Measurements from ENCODE around the gene RPS15A.
A peak's percentile ranks its signal among the peaks of the same experiment; 100 is the strongest.

Gene RPS15A

GRCh38 chr16:18792836-18793433 lies 2.8 kb upstream of the RPS15A start:
- no peak overlapping the region for H3K9ac ChIP-seq (ENCODE audit: low read length)
- peaks cover 60% of the 10 kb centered on the region for H3K36me3 ChIP-seq (ENCODE audit: low read length)
- no peaks in the 10 kb centered on the region for H3K9me3 ChIP-seq (ENCODE audit: insufficient read depth, low read length)
- H3K27me3 ChIP-seq (ENCODE audit: low read length): no peaks in the 10 kb centered on the region
- peaks cover 15% of the 10 kb centered on the region for H4K20me1 ChIP-seq (ENCODE audit: low read depth, low read length)
- H3K4me3 ChIP-seq (ENCODE audit: insufficient read depth, low read length, poor library complexity, severe bottlenecking): no peak overlapping the region
- TF ChIP-seq, protein P1, sequence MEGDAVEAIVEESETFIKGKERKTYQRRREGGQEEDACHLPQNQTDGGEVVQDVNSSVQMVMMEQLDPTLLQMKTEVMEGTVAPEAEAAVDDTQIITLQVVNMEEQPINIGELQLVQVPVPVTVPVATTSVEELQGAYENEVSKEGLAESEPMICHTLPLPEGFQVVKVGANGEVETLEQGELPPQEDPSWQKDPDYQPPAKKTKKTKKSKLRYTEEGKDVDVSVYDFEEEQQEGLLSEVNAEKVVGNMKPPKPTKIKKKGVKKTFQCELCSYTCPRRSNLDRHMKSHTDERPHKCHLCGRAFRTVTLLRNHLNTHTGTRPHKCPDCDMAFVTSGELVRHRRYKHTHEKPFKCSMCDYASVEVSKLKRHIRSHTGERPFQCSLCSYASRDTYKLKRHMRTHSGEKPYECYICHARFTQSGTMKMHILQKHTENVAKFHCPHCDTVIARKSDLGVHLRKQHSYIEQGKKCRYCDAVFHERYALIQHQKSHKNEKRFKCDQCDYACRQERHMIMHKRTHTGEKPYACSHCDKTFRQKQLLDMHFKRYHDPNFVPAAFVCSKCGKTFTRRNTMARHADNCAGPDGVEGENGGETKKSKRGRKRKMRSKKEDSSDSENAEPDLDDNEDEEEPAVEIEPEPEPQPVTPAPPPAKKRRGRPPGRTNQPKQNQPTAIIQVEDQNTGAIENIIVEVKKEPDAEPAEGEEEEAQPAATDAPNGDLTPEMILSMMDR (IDR thresholded peaks at IDR 0.05; ENCODE audit: insufficient read depth, low read length, poor library complexity, severe bottlenecking): no peak
- TF ChIP-seq EZH2phosphoT487 (conservative IDR thresholded peaks at IDR 0.05; ENCODE audit: low read length): no peak
- peaks cover 68% of the 10 kb centered on the region for H3F3A ChIP-seq (ENCODE audit: insufficient read depth)
- peaks cover 41% of the 10 kb centered on the region for H3K79me2 ChIP-seq (ENCODE audit: insufficient read depth, low read length)
- no peaks in the 10 kb centered on the region for H3K9me2 ChIP-seq (replicated peaks; ENCODE audit: insufficient read depth, low read length)
- no peak overlapping the region for H3K4me2 ChIP-seq (ENCODE audit: low read depth, low read length, poor library complexity, severe bottlenecking)
- no peak overlapping the region for H2AFZ ChIP-seq (ENCODE audit: low read depth, low read length, severe bottlenecking)
- H3K27ac ChIP-seq (ENCODE audit: low read depth, low read length): no peak overlapping the region

- no peak overlapping the region for H2AFZ ChIP-seq (ENCODE audit: low read depth, low read length, severe bottlenecking)
- H3K9me2 ChIP-seq (replicated peaks; ENCODE audit: insufficient read depth, low read length): no peaks in the 10 kb centered on the region
- peak overlapping the region; percentile 80 for H3K27ac ChIP-seq (ENCODE audit: low read depth, low read length)
- H3F3A ChIP-seq (ENCODE audit: insufficient read depth): peaks cover 58% of the 10 kb centered on the region
- H3K36me3 ChIP-seq (ENCODE audit: low read length): peaks cover 54% of the 10 kb centered on the region
- peak overlapping the region; percentile 91 for H3K4me3 ChIP-seq (ENCODE audit: insufficient read depth, low read length, poor library complexity, severe bottlenecking)
- H3K9ac ChIP-seq (ENCODE audit: low read length): peak overlapping the region; percentile 95
- no peaks in the 10 kb centered on the region for H3K27me3 ChIP-seq (ENCODE audit: low read length)
- H3K4me2 ChIP-seq (ENCODE audit: low read depth, low read length, poor library complexity, severe bottlenecking): peak overlapping the region; percentile 72
- peaks cover 57% of the 10 kb centered on the region for H3K79me2 ChIP-seq (ENCODE audit: insufficient read depth, low read length)
- peaks cover 48% of the 10 kb centered on the region for H4K20me1 ChIP-seq (ENCODE audit: low read depth, low read length)
- TF ChIP-seq, protein P1 (IDR thresholded peaks at IDR 0.05; ENCODE audit: insufficient read depth, low read length, poor library complexity, severe bottlenecking): no peak
- no peak for TF ChIP-seq EZH2phosphoT487 (conservative IDR thresholded peaks at IDR 0.05; ENCODE audit: low read length)
- H3K9me3 ChIP-seq (ENCODE audit: insufficient read depth, low read length): no peaks in the 10 kb centered on the region
Observed at GRCh38 chr16:18789515-18789849, 652 bp downstream of the RPS15A start.

DNA sequence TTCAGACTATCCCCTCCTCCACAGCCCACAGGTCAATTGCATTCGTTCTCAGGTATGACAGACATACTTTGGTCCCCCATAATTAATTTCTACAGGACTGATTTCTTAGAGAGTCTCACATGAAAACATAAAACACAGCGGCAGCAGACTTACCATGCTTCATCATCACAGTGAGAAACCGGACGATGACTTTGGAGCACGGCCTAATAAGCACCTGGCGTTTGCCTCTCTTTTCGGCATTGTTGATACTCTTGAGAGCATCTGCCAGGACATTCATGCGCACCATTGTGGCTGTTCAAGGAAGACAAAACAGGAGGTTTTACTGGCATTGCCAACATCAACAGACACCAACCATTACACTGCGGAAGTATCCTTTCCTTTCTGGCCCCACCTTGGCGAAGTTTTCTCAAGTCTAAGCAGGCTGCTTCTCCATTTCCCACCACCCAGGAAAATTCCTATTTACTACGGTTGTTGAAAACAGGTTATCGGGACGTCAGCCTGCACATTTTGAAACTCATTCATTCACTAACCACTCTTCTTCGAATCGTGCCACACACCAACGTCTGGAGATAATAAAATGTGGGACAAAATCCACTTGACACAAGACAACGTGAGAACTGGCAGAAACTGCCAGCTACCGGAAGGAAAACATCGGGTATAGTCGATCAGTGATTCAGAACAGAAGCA lies 1.2 kb downstream of the RPS15A start:
- H3F3A ChIP-seq (ENCODE audit: insufficient read depth): peaks cover 57% of the 10 kb centered on the region
- TF ChIP-seq EZH2phosphoT487 (conservative IDR thresholded peaks at IDR 0.05; ENCODE audit: low read length): no peak
- TF ChIP-seq, protein P1 (IDR thresholded peaks at IDR 0.05; ENCODE audit: insufficient read depth, low read length, poor library complexity, severe bottlenecking): no peak
- peak overlapping the region; percentile 95 for H3K9ac ChIP-seq (ENCODE audit: low read length)
- no peaks in the 10 kb centered on the region for H3K9me3 ChIP-seq (ENCODE audit: insufficient read depth, low read length)
- no peak overlapping the region for H2AFZ ChIP-seq (ENCODE audit: low read depth, low read length, severe bottlenecking)
- no peaks in the 10 kb centered on the region for H3K27me3 ChIP-seq (ENCODE audit: low read length)
- peak overlapping the region; percentile 72 for H3K4me2 ChIP-seq (ENCODE audit: low read depth, low read length, poor library complexity, severe bottlenecking)
- H3K4me3 ChIP-seq (ENCODE audit: insufficient read depth, low read length, poor library complexity, severe bottlenecking): peak overlapping the region; percentile 91
- no peaks in the 10 kb centered on the region for H3K9me2 ChIP-seq (replicated peaks; ENCODE audit: insufficient read depth, low read length)
- H3K79me2 ChIP-seq (ENCODE audit: insufficient read depth, low read length): peaks cover 62% of the 10 kb centered on the region
- H3K36me3 ChIP-seq (ENCODE audit: low read length): peaks cover 52% of the 10 kb centered on the region
- H4K20me1 ChIP-seq (ENCODE audit: low read depth, low read length): peaks cover 52% of the 10 kb centered on the region
- H3K27ac ChIP-seq (ENCODE audit: low read depth, low read length): peak overlapping the region; percentile 80
